ENCODE results near the gene TRAF4. TPM values are rescaled to one million over a fixed set of nuclear protein-coding genes. Genes with fewer than 3 reads are reported as not detected.
A peak's percentile ranks its signal among the peaks of the same experiment; 100 is the strongest.

TRAF4 gene
- polyA plus RNA-seq, 3 donors: 0.33 to 38.0 (median 1.0) TPM

DNA sequence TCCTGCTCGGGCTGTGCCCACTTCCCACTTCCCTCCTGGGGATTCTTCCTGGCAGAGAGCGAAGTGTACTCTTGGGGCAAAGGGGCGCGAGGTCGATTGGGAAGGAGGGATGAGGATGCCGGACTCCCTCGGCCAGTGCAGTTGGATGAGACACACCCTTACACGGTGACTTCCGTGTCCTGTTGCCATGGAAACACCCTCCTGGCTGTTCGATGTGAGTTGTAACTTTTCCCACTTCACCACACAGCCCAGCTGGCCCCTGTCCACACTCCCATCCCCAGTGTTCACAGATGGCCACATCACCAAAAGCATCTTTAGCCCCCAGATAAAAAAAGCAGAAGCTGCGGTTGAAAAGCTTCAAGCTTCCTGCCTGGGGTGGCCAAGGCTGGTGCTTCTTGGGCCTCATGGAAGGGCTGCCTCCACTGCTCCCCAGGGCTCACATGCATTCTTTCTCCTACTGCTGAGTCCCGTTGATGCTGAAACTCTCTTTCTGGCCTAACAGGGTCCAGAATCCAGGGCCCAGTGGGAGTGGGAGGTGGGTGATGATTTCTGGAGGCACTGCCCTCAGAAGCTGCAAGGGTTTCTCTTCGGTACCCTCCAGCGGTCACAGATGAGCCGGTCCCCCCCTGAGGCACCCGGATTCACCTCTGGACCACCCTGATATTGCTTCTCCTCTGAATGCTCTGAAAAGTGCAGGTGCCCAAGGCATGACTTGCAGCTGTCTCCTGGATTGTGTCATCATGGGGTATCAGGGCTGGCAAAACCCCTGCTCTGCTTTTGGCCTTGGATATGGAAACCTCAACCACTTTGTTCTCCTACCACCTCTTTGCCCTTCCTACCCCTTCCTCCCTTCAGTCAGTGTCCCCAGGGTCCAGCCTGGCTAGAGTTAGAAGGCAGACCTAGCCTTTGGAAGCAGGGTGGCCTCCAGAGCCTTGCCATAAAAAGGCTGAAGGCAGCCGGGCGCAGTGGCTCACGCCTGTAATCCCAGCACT lies 2.2 kb upstream of the TRAF4 start:
- TF ChIP-seq, protein P1, sequence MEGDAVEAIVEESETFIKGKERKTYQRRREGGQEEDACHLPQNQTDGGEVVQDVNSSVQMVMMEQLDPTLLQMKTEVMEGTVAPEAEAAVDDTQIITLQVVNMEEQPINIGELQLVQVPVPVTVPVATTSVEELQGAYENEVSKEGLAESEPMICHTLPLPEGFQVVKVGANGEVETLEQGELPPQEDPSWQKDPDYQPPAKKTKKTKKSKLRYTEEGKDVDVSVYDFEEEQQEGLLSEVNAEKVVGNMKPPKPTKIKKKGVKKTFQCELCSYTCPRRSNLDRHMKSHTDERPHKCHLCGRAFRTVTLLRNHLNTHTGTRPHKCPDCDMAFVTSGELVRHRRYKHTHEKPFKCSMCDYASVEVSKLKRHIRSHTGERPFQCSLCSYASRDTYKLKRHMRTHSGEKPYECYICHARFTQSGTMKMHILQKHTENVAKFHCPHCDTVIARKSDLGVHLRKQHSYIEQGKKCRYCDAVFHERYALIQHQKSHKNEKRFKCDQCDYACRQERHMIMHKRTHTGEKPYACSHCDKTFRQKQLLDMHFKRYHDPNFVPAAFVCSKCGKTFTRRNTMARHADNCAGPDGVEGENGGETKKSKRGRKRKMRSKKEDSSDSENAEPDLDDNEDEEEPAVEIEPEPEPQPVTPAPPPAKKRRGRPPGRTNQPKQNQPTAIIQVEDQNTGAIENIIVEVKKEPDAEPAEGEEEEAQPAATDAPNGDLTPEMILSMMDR (IDR thresholded peaks at IDR 0.05): no peak
- Histone ChIP-seq H3K27me3 (ENCODE audit: control insufficient read depth in 2 of 2, insufficient read depth in 2 of 2, low read length in 2 of 2) (peaks cover 4 to 15% of the 10 kb centered on the region in 2 donors), H3K36me3 (replicated peaks in 1 of 2; ENCODE audit: control insufficient read depth in 1 of 2, insufficient read depth in 2 of 2, low read length in 2 of 2) (no peaks in the 10 kb centered on the region), H3K27ac (ENCODE audit: low read depth in 1 of 2, low read length in 2 of 2) (peak overlapping the region in 1 of 2 donors; percentile 21), H3K79me2 (ENCODE audit: insufficient read depth, low read length) (no peaks in the 10 kb centered on the region), H3K4me2 (replicated peaks; ENCODE audit: extremely low read depth, low read length, poor library complexity, severe bottlenecking) (peak overlapping the region; percentile 38), H4K20me1 (ENCODE audit: insufficient read depth, low read length) (peaks cover 13% of the 10 kb centered on the region), H3K4me1 (ENCODE audit: control insufficient read depth in 1 of 2, insufficient read depth in 2 of 2, low read length in 2 of 2) (peaks cover 49 to 51% of the 10 kb centered on the region in 2 donors), H2AFZ (ENCODE audit: insufficient read depth, low read depth, low read length, poor library complexity, severe bottlenecking) (no peak overlapping the region), H3K9me3 (replicated peaks in 1 of 2; ENCODE audit: control insufficient read depth in 1 of 2, insufficient read depth in 1 of 2, low read length in 2 of 2) (no peaks in the 10 kb centered on the region), H3K4me3 (replicated peaks in 1 of 3; ENCODE audit: low read depth in 2 of 3, low read length in 3 of 3) (peak overlapping the region in 1 of 3 experiments; percentile 30), H3K9ac (ENCODE audit: insufficient read depth, low read length, poor library complexity, severe bottlenecking) (no peak overlapping the region)
- H3K27me3 Mint-ChIP-seq (ENCODE audit: low read depth in 3 of 3): peaks cover 12 to 32% (median 29%) of the 10 kb centered on the region in 3 donors
- H3K36me3 Mint-ChIP-seq: peaks cover 10 to 14% of the 10 kb centered on the region in 2 donors
- H3K27ac Mint-ChIP-seq: peak overlapping the region in 5 of 7 donors; percentile 21 to 77 (median 48)
- H3K4me1 Mint-ChIP-seq: peaks cover 34% of the 10 kb centered on the region
- H3K9me3 Mint-ChIP-seq: peaks cover 0 to 8% (median 0%) of the 10 kb centered on the region in 7 donors
- DNase-seq: peak; percentile 61 to 87 (median 69)
- intact Hi-C loops (cut with micrococcal nuclease): loop anchor here (1.0 to 10.0 kb wide), 3 partner anchors 11 to 213 kb away; partner anchors contain the start of genes PHF12 (in 1 of the 2) and TLCD1 (in 1 of the 2)
- WGBS (ENCODE audit: insufficient coverage): 0% methylated on average over 6 of the region's 19 CpGs
- peak overlapping the region in 1 of 2 donors; percentile 46 for H3K4me3 Mint-ChIP-seq
